ENCODE results near the gene OR51I1. TPM values are rescaled to one million over a fixed set of nuclear protein-coding genes. Genes with fewer than 3 reads are reported as not detected.

OR51I1 gene
- not detected in 5 replicates for total RNA-seq (2022; extraction: Qiagen RNA extraction)

GRCh38 chr11:5441414-5441813 lies at the start of gene OR51I1:
Gene OR51I1 (minus strand): TSS chr11:5441514. CDS start chr11:5441514, 0 bp downstream.

GRCh38 chr11:5488385-5488784 lies 47.1 kb upstream of the OR51I1 start, which contains the start of gene OR52D1:
Gene OR52D1 (plus strand): TSS chr11:5488685. CDS start chr11:5488707, 22 bp downstream.

GRCh38 chr11:5449023-5449422 lies 7.7 kb upstream of the OR51I1 start, which contains the start of gene OR51I2:
Gene OR51I2 (plus strand): TSS chr11:5449323. CDS start chr11:5453489, 4,166 bp downstream.

GRCh38 chr11:5421811-5422210 lies 19.5 kb downstream of the OR51I1 start, which contains the start of gene OR51Q1:
Gene OR51Q1 (plus strand): TSS chr11:5422111. CDS start chr11:5422201, 90 bp downstream.

Other genes with a start within 250 kb of the OR51I1 start
- not detected in 5 replicates for gene OR51V1, start 240.8 kb downstream of the OR51I1 start, total RNA-seq (2022; extraction: Qiagen RNA extraction)
- 0.24 TPM in 1 of 5 replicates, not detected in the others for gene HBB, start 214.4 kb downstream of the OR51I1 start, total RNA-seq (2022; extraction: Qiagen RNA extraction)
- gene HBD, start 207.0 kb downstream of the OR51I1 start, total RNA-seq (2022; extraction: Qiagen RNA extraction) = not detected in 5 replicates
- gene HBG1, start 191.7 kb downstream of the OR51I1 start, total RNA-seq (2022; extraction: Qiagen RNA extraction) = not detected in 5 replicates
- not detected in 5 replicates for gene HBG2, start 186.7 kb downstream of the OR51I1 start, total RNA-seq (2022; extraction: Qiagen RNA extraction)
- 0.10 to 0.19 TPM (median 0.17 TPM) in 3 of 5 replicates, not detected in the others for gene HBE1, start 171.6 kb downstream of the OR51I1 start, total RNA-seq (2022; extraction: Qiagen RNA extraction)
- gene OR51B4, start 139.6 kb downstream of the OR51I1 start, total RNA-seq (2022; extraction: Qiagen RNA extraction) = not detected in 5 replicates
- not detected in 5 replicates for gene OR51B2, start 117.2 kb downstream of the OR51I1 start, total RNA-seq (2022; extraction: Qiagen RNA extraction)
- not detected in 5 replicates for gene OR51B5, start 98.0 kb downstream of the OR51I1 start, total RNA-seq (2022; extraction: Qiagen RNA extraction)
- not detected in 5 replicates for gene OR51B6, start 90.0 kb downstream of the OR51I1 start, total RNA-seq (2022; extraction: Qiagen RNA extraction)
- not detected in 5 replicates for gene OR51M1, start 57.7 kb downstream of the OR51I1 start, total RNA-seq (2022; extraction: Qiagen RNA extraction)
- gene OR51Q1, start 19.4 kb downstream of the OR51I1 start, total RNA-seq (2022; extraction: Qiagen RNA extraction) = not detected in 5 replicates
- gene OR51I2, start 7.8 kb upstream of the OR51I1 start, total RNA-seq (2022; extraction: Qiagen RNA extraction) = not detected in 5 replicates
- gene OR52D1, start 47.2 kb upstream of the OR51I1 start, total RNA-seq (2022; extraction: Qiagen RNA extraction) = not detected in 5 replicates
- not detected in 5 replicates for gene UBQLN3, start 68.4 kb upstream of the OR51I1 start, total RNA-seq (2022; extraction: Qiagen RNA extraction)
- gene UBQLNL, start 75.2 kb upstream of the OR51I1 start, total RNA-seq (2022; extraction: Qiagen RNA extraction) = 0.02 TPM in 1 of 5 replicates, not detected in the others
- gene OR52H1, start 107.0 kb upstream of the OR51I1 start, total RNA-seq (2022; extraction: Qiagen RNA extraction) = not detected in 5 replicates
- gene OR52B6, start 139.4 kb upstream of the OR51I1 start, total RNA-seq (2022; extraction: Qiagen RNA extraction) = not detected in 5 replicates
- gene TRIM6, start 155.1 kb upstream of the OR51I1 start, total RNA-seq (2022; extraction: Qiagen RNA extraction) = 6.9 to 8.3 TPM (median 7.6 TPM) in 5 replicates
- 2.3 to 3.6 TPM (median 2.9 TPM) in 5 replicates for gene TRIM34, start 183.5 kb upstream of the OR51I1 start, total RNA-seq (2022; extraction: Qiagen RNA extraction)
- 8.6 to 11.8 TPM (median 9.6 TPM) in 5 replicates for gene TRIM5, start 243.6 kb upstream of the OR51I1 start, total RNA-seq (2022; extraction: Qiagen RNA extraction)
- gene TRIM22, start 248.3 kb upstream of the OR51I1 start, total RNA-seq (2022; extraction: Qiagen RNA extraction) = 0.60 to 1.8 TPM (median 1.1 TPM) in 5 replicates

Data from A549 treated with AZD2906 at 1 μM for 4 hours (cell line).